Ascending aorta (tissue), 2 donors: ENCODE results near the gene AIFM3. TPM values are rescaled to one million over a fixed set of nuclear protein-coding genes. Genes with fewer than 3 reads are reported as not detected.

Experiments
- DNase-seq, 2 donors: peaks; one replicate each; pipeline ENCODE4 v3.0.0-alpha.2; 2019; ENCODE audit warnings: low spot score in 2 of 2
- H3K27ac ChIP-seq, 2 donors: fragments of 200-600 bp; sonication (generic); one replicate each; pipeline ENCODE4 v1.5.1; 2016 to 2017; ENCODE audit warnings: mild to moderate bottlenecking in 1 of 2
- H3K27me3 ChIP-seq: fragments of 200-600 bp; sonication (generic); one replicate; pipeline ENCODE4 v1.5.1; 2017
- H3K36me3 ChIP-seq, 2 donors: fragments of 200-600 bp; sonication (generic); one replicate each; pipeline ENCODE4 v1.5.1; 2016
- H3K4me1 ChIP-seq, 2 donors: fragments of 200-600 bp; sonication (generic); one replicate each; pipeline ENCODE4 v1.5.1; 2016 to 2017; ENCODE audit warnings: mild to moderate bottlenecking in 1 of 2
- H3K4me3 ChIP-seq, 2 donors: fragments of 200-600 bp; sonication (generic); one replicate each; pipeline ENCODE4 v1.5.1; 2016 to 2017; ENCODE audit warnings: mild to moderate bottlenecking in 1 of 2
- H3K9me3 ChIP-seq, 2 donors: fragments of 200-600 bp; sonication (generic); one replicate each; pipeline ENCODE4 v1.5.1; 2016
- CTCF ChIP-seq, 3 experiments: fragments of 200-600 bp in 2 of 3; fragments of 450-650 bp in 1 of 3; sonication (generic) in 2 of 3; IDR thresholded peaks; one replicate each; pipeline ENCODE4 v1.5.1; 2016 to 2019; ENCODE audit warnings: antibody characterized with exemption in 3 of 3, mild to moderate bottlenecking in 1 of 3, moderate library complexity in 1 of 3
- intact Hi-C: fragments of 100-400 bp; cut with DNase I; formaldehyde crosslinking; loops from one replicate; pipeline ENCODE4 v1.15.1; 2023
- total RNA-seq: library from RNA; depleted of rRNA; stranded (reverse); fragments of >200 nt; gene quantifications from one replicate; pipeline ENCODE4 v1.1.0, GENCODE V29; 2016

The AIFM3 gene
- total RNA-seq, 1 donor from 2014 or later = not detected

DNA sequence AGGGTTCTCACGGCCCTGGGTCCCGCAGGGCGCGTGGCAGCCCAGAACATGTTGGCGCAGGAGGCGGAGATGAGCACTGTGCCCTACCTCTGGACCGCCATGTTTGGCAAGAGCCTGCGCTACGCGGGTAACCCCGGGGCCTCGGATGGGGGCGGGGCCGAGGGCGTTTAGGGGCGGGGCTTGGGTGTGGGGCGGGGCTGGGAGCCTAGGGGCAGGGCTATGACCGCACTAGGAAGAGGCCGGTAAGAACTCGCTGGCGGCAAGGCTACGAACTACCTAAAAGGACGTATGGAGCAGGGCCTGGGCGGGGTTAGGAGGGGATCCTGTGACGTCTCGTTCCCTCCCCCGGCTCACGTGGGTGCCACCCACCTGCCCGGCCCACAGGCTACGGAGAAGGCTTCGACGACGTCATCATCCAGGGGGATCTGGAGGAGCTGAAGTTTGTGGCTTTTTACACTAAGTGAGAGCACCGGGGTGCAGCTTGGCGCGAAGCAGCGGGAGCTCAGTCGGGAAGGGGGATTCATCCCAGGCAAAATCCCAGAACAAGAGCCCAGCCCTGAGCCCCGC, 12.3 kb downstream of the AIFM3 start:
- no peak for TF ChIP-seq CTCF (IDR thresholded peaks at IDR 0.05)
- Histone ChIP-seq H3K4me1 (peaks cover 11 to 23% of the 10 kb centered on the region in 2 donors), H3K36me3 (no peaks in the 10 kb centered on the region), H3K27me3 (no peaks in the 10 kb centered on the region), H3K27ac (no peak overlapping the region), H3K4me3 (peak overlapping the region in 1 of 2 donors; percentile 27), H3K9me3 (no peaks in the 10 kb centered on the region)
- intact Hi-C loops = no loop called here
- DNase-seq = peak; percentile 26 to 80

DNA sequence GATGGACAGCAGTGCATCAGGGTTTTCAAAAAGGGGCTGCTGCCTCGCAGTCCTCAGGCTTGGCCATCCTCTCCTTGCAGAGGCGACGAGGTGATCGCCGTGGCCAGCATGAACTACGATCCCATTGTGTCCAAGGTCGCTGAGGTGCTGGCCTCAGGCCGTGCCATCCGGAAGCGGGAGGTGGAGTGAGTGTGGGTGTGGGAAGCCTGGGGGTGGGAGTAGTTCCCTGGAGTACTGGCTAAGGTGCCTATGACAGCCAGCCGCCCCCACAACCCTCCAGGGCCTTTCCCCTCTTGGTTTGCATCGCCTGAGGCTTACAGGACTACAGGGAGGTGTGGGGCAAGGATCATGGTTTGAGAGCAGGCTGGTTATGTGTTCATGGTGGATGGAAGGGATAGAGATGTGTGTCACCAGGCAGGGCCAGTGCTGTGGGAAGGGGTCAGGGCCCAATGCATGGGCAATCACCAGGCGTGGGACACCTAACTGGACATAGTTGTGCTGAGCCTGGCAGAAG, 12.9 kb downstream of the AIFM3 start:
- Histone ChIP-seq H3K4me3 (peak overlapping the region in 1 of 2 donors; percentile 27), H3K4me1 (peaks cover 11 to 23% of the 10 kb centered on the region in 2 donors), H3K27me3 (no peaks in the 10 kb centered on the region), H3K9me3 (no peaks in the 10 kb centered on the region), H3K27ac (no peak overlapping the region), H3K36me3 (no peaks in the 10 kb centered on the region)
- TF ChIP-seq CTCF (IDR thresholded peaks at IDR 0.05) = no peak
- intact Hi-C loops = loop anchor here (5.0 to 10.0 kb wide), 2 partner anchors 37 to 665 kb away; partner anchors contain the start of genes P2RX6 and SDF2L1
- no peak for DNase-seq

GRCh38 chr22:20980523-20980922, 13.5 kb downstream of the AIFM3 start:
- Histone ChIP-seq H3K4me1 (peaks cover 11 to 23% of the 10 kb centered on the region in 2 donors), H3K27me3 (no peaks in the 10 kb centered on the region), H3K4me3 (no peak overlapping the region), H3K36me3 (peaks cover 2 to 3% of the 10 kb centered on the region in 2 donors), H3K27ac (no peak overlapping the region), H3K9me3 (no peaks in the 10 kb centered on the region)
- TF ChIP-seq CTCF (IDR thresholded peaks at IDR 0.05) = no peak
- no peak for DNase-seq
- intact Hi-C loops = loop anchor here (5.0 to 10.0 kb wide), 2 partner anchors 37 to 664 kb away; partner anchors contain the start of genes P2RX6 and SDF2L1

GRCh38 chr22:20980938-20981722, 14.1 kb downstream of the AIFM3 start:
- Histone ChIP-seq H3K27ac (peak overlapping the region; percentile 73 to 85), H3K9me3 (no peaks in the 10 kb centered on the region), H3K36me3 (peaks cover 7 to 8% of the 10 kb centered on the region in 2 donors), H3K4me3 (peak overlapping the region; percentile 74 to 90), H3K27me3 (no peaks in the 10 kb centered on the region), H3K4me1 (peaks cover 11 to 23% of the 10 kb centered on the region in 2 donors)
- DNase-seq = no peak
- intact Hi-C loops = loop anchor here (1.0 to 10.0 kb wide), 3 partner anchors 36 to 664 kb away; partner anchors contain the start of genes CRKL, P2RX6 and SDF2L1
- TF ChIP-seq CTCF (IDR thresholded peaks at IDR 0.05) = no peak

GRCh38 chr22:20981787-20982562, 14.9 kb downstream of the AIFM3 start, which contains the start of gene LZTR1:
Gene LZTR1, plus strand, starts transcription at chr22:20982297. Its CDS starts 75 bp downstream, at chr22:20982372.
- H3K9me3 ChIP-seq = no peaks in the 10 kb centered on the region
- peaks cover 11 to 23% of the 10 kb centered on the region in 2 donors for H3K4me1 ChIP-seq
- H3K27me3 ChIP-seq = no peaks in the 10 kb centered on the region
- peak; percentile 42 to 57 (median 49) for TF ChIP-seq CTCF (IDR thresholded peaks at IDR 0.05)
- intact Hi-C loops = loop anchor here (1.0 to 10.0 kb wide), 5 partner anchors 20 to 663 kb away; partner anchors contain the start of genes CRKL, P2RX6, PI4KA and SDF2L1
- peak within 1 kb of the TSS; percentile 74 to 90 for H3K4me3 ChIP-seq
- H3K27ac ChIP-seq = peak within 1 kb of the TSS; percentile 73 to 85
- H3K36me3 ChIP-seq = peaks cover 7 to 15% of the 10 kb centered on the region in 2 donors
- DNase-seq = peak in 1 of 2 donors; percentile 88
